Neuronal stem cell (in vitro differentiated cells): ENCODE data around the gene MIB2.

Experiments
- DNase-seq: peaks from one replicate; pipeline ENCODE4 v3.0.0-alpha.2; 2013; ENCODE audit warnings: low spot score
- H2AFZ ChIP-seq: one replicate; pipeline ENCODE4 v1.6.1; 2013; ENCODE audit warnings: mild to moderate bottlenecking, low read length, inconsistent platforms
- H2AK5ac ChIP-seq: 2 replicates; pipeline ENCODE4 v1.6.1; 2013; ENCODE audit warnings: low read depth, mild to moderate bottlenecking, inconsistent platforms, low read length, moderate library complexity, mixed read lengths
- H2BK120ac ChIP-seq: 2 replicates; pipeline ENCODE4 v1.6.1; 2013; ENCODE audit warnings: low read depth, mild to moderate bottlenecking, inconsistent platforms, low read length, moderate library complexity, mixed read lengths
- H2BK12ac ChIP-seq: one replicate; pipeline ENCODE4 v1.6.1; 2013; ENCODE audit warnings: low read length, inconsistent platforms
- H2BK15ac ChIP-seq: 2 replicates; pipeline ENCODE4 v1.6.1; 2013; ENCODE audit warnings: mild to moderate bottlenecking, low read length, inconsistent platforms, mixed read lengths
- H2BK5ac ChIP-seq: one replicate; pipeline ENCODE4 v1.6.1; 2013; ENCODE audit warnings: inconsistent platforms, mild to moderate bottlenecking, low read length, moderate library complexity
- H3K14ac ChIP-seq: one replicate; pipeline ENCODE4 v1.6.1; 2013; ENCODE audit warnings: low read length, inconsistent platforms
- H3K18ac ChIP-seq: 2 replicates; pipeline ENCODE4 v1.6.1; 2013; ENCODE audit warnings: low read length, inconsistent platforms
- H3K23ac ChIP-seq: 2 replicates; pipeline ENCODE4 v1.6.1; 2013; ENCODE audit warnings: low read depth, mild to moderate bottlenecking, mixed read lengths, low read length, inconsistent platforms; ENCODE audit not compliant: poor library complexity
- H3K27ac ChIP-seq: replicated peaks from 3 replicates; pipeline ENCODE4 v1.5.1; 2013; ENCODE audit warnings: low read length, inconsistent platforms
- H3K27me3 ChIP-seq, 3 experiments: 2 replicates each; pipeline ENCODE4 v1.6.1; 2013; ENCODE audit warnings: low read length in 3 of 3, mild to moderate bottlenecking in 2 of 3, inconsistent platforms in 1 of 3, low read depth in 1 of 3, mixed read lengths in 1 of 3, moderate library complexity in 1 of 3; ENCODE audit not compliant: control insufficient read depth in 3 of 3, insufficient read depth in 3 of 3
- H3K36me3 ChIP-seq, 2 donors: replicated peaks in 1 of 2; 2 replicates each; pipeline ENCODE4 v1.6.1; 2013; ENCODE audit warnings: low read length in 2 of 2; ENCODE audit not compliant: control insufficient read depth in 2 of 2, insufficient read depth in 2 of 2
- H3K4ac ChIP-seq: 2 replicates; pipeline ENCODE4 v1.6.1; 2013; ENCODE audit warnings: inconsistent platforms, mild to moderate bottlenecking, low read length, moderate library complexity
- H3K4me1 ChIP-seq, 2 donors: 1 replicate in 1 of 2; 2 replicates in 1 of 2; pipeline ENCODE4 v1.6.1; 2013; ENCODE audit warnings: low read length in 2 of 2, low read depth in 1 of 2; ENCODE audit not compliant: control insufficient read depth in 2 of 2, insufficient read depth in 1 of 2
- H3K4me2 ChIP-seq: one replicate; pipeline ENCODE4 v1.6.1; 2013; ENCODE audit warnings: mild to moderate bottlenecking, low read length, inconsistent platforms; ENCODE audit not compliant: insufficient read depth, poor library complexity, severe bottlenecking
- H3K4me3 ChIP-seq, 2 donors: 2 replicates each; pipeline ENCODE4 v1.5.1; 2013; ENCODE audit warnings: low read length in 2 of 2, mild to moderate bottlenecking in 2 of 2, inconsistent platforms in 1 of 2, moderate library complexity in 1 of 2
- H3K79me1 ChIP-seq: one replicate; pipeline ENCODE4 v1.6.1; 2013; ENCODE audit warnings: low read depth, mild to moderate bottlenecking, inconsistent platforms, low read length, moderate library complexity
- H3K9ac ChIP-seq: one replicate; pipeline ENCODE4 v1.6.1; 2013; ENCODE audit warnings: mild to moderate bottlenecking, low read depth, low read length, inconsistent platforms; ENCODE audit not compliant: poor library complexity
- H3K9me3 ChIP-seq, 2 donors: replicated peaks in 1 of 2; 2 replicates each; pipeline versions ENCODE3 to v1.6.1; 2013; ENCODE audit warnings: low read length in 2 of 2, mild to moderate bottlenecking in 2 of 2, inconsistent platforms in 1 of 2, low read depth in 1 of 2, mixed read lengths in 1 of 2, moderate library complexity in 1 of 2; ENCODE audit not compliant: control insufficient read depth in 2 of 2, insufficient read depth in 1 of 2
- H4K8ac ChIP-seq: one replicate; pipeline ENCODE4 v1.6.1; 2013; ENCODE audit warnings: low read depth, mild to moderate bottlenecking, inconsistent platforms, low read length, moderate library complexity
- H4K91ac ChIP-seq: one replicate; pipeline ENCODE4 v1.6.1; 2013; ENCODE audit warnings: low read length, low read depth, mild to moderate bottlenecking, inconsistent platforms; ENCODE audit not compliant: poor library complexity
- WGBS, 2 donors: extraction: QIAGEN DNeasy Blood & Tissue Kit; methylation state at CpG; one replicate each; pipeline ENCODE4 v1.1.7; 2013; ENCODE audit warnings: missing lambda C conversion rate in 2 of 2, mixed read lengths in 1 of 2; ENCODE audit not compliant: insufficient read length in 2 of 2, insufficient replicate concordance in 1 of 2; ENCODE audit errors: extremely low coverage in 2 of 2; 5-methylcytosine and 5-hydroxymethylcytosine counted together

The MIB2 gene

GRCh38 chr1:1626207-1627141, 11.2 kb downstream of the MIB2 start:
- peak overlapping the region; percentile 77 for H3K9ac ChIP-seq

GRCh38 chr1:1627261-1627828, 12.0 kb downstream of the MIB2 start:
- Histone ChIP-seq H3K79me1 (peaks cover 3% of the 10 kb centered on the region), H3K27ac (no peak overlapping the region), H3K4me3 (no peak overlapping the region), H4K8ac (peak overlapping the region; percentile 43), H2AFZ (no peak overlapping the region), H2BK5ac (no peak overlapping the region), H2BK120ac (no peak overlapping the region), H3K4ac (no peak overlapping the region), H3K9me3 (no peaks in the 10 kb centered on the region), H3K14ac (no peak overlapping the region), H3K18ac (no peak overlapping the region), H3K23ac (peak overlapping the region; percentile 65), H3K9ac (no peak overlapping the region), H3K4me2 (no peak overlapping the region), H3K27me3 (peaks cover 0 to 39% (median 18%) of the 10 kb centered on the region in 3 experiments), H2BK15ac (no peak overlapping the region), H3K36me3 (peaks cover 0 to 4% of the 10 kb centered on the region in 2 donors), H2BK12ac (no peak overlapping the region), H4K91ac (no peak overlapping the region), H2AK5ac (no peak overlapping the region), H3K4me1 (no peaks in the 10 kb centered on the region)
- no CpG with 5 or more reads among the region's 37 CpGs for WGBS, 2 donors
- DNase-seq, result no peak

More at GRCh38 chr1:1626207-1627141, 11.2 kb downstream of the MIB2 start:
- Histone ChIP-seq H3K27ac (no peak overlapping the region), H3K4me1 (no peaks in the 10 kb centered on the region), H3K27me3 (peaks cover 0 to 31% (median 14%) of the 10 kb centered on the region in 3 experiments), H2BK12ac (no peak overlapping the region), H3K36me3 (peaks cover 0 to 4% of the 10 kb centered on the region in 2 donors), H2AK5ac (no peak overlapping the region), H3K79me1 (peaks cover 3% of the 10 kb centered on the region), H3K4me3 (no peak overlapping the region), H3K4me2 (no peak overlapping the region), H3K18ac (no peak overlapping the region), H4K91ac (no peak overlapping the region), H3K23ac (peak overlapping the region; percentile 43), H2BK5ac (no peak overlapping the region), H2AFZ (no peak overlapping the region), H3K14ac (no peak overlapping the region), H3K4ac (no peak overlapping the region), H4K8ac (no peak overlapping the region), H2BK15ac (no peak overlapping the region), H2BK120ac (no peak overlapping the region), H3K9me3 (no peaks in the 10 kb centered on the region)
- WGBS, 2 donors, result no CpG with 5 or more reads among the region's 48 CpGs
- DNase-seq, result no peak

GRCh38 chr1:1627829-1628753, 12.8 kb downstream of the MIB2 start:
- no CpG with 5 or more reads among the region's 53 CpGs for WGBS, 2 donors
- no peaks in the 10 kb centered on the region for H3K9me3 ChIP-seq
- peak overlapping the region; percentile 65 for H3K23ac ChIP-seq
- H2AFZ ChIP-seq, result no peak overlapping the region
- peak overlapping the region; percentile 84 for H2AK5ac ChIP-seq
- H3K9ac ChIP-seq, result no peak overlapping the region
- H3K79me1 ChIP-seq, result peaks cover 3% of the 10 kb centered on the region
- H3K4me2 ChIP-seq, result no peak overlapping the region
- H3K4me1 ChIP-seq, result no peaks in the 10 kb centered on the region
- H3K18ac ChIP-seq, result peak overlapping the region; percentile 57
- H2BK15ac ChIP-seq, result no peak overlapping the region
- no peak overlapping the region for H2BK120ac ChIP-seq
- peaks cover 0 to 4% of the 10 kb centered on the region in 2 donors for H3K36me3 ChIP-seq
- DNase-seq, result no peak
- H3K27me3 ChIP-seq, result peaks cover 0 to 39% (median 18%) of the 10 kb centered on the region in 3 experiments
- H3K27ac ChIP-seq, result no peak overlapping the region
- H2BK12ac ChIP-seq, result peak overlapping the region; percentile 73
- no peak overlapping the region for H4K8ac ChIP-seq
- no peak overlapping the region for H4K91ac ChIP-seq
- no peak overlapping the region for H2BK5ac ChIP-seq
- peak overlapping the region; percentile 89 for H3K14ac ChIP-seq
- H3K4me3 ChIP-seq, result peak overlapping the region in 1 of 2 donors; percentile 34
- H3K4ac ChIP-seq, result peak overlapping the region; percentile 23
